Measurements from ENCODE around the gene HEXIM2. TPM values are rescaled to one million over a fixed set of nuclear protein-coding genes. Genes with fewer than 3 reads are reported as not detected.
A peak's percentile ranks its signal among the peaks of the same experiment; 100 is the strongest.

Gene HEXIM2
- total RNA-seq, 4 donors from 2014 or later = 2.2 to 10.4 (median 4.4) TPM

- H3K9me3 ChIP-seq = no peaks in the 10 kb centered on the region
- peaks cover 28% of the 10 kb centered on the region for H3K36me3 ChIP-seq
- no peaks in the 10 kb centered on the region for H3K27me3 ChIP-seq
- DNase-seq (ENCODE audit: low spot score in 2 of 2) = no peak
- 92% methylated on average over 23 of the region's 23 CpGs for WGBS
- TF ChIP-seq, protein P1, sequence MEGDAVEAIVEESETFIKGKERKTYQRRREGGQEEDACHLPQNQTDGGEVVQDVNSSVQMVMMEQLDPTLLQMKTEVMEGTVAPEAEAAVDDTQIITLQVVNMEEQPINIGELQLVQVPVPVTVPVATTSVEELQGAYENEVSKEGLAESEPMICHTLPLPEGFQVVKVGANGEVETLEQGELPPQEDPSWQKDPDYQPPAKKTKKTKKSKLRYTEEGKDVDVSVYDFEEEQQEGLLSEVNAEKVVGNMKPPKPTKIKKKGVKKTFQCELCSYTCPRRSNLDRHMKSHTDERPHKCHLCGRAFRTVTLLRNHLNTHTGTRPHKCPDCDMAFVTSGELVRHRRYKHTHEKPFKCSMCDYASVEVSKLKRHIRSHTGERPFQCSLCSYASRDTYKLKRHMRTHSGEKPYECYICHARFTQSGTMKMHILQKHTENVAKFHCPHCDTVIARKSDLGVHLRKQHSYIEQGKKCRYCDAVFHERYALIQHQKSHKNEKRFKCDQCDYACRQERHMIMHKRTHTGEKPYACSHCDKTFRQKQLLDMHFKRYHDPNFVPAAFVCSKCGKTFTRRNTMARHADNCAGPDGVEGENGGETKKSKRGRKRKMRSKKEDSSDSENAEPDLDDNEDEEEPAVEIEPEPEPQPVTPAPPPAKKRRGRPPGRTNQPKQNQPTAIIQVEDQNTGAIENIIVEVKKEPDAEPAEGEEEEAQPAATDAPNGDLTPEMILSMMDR (IDR thresholded peaks at IDR 0.05) = no peak
- TF ChIP-seq POLR2AphosphoS5 (IDR thresholded peaks at IDR 0.05) (no peak), EP300 (IDR thresholded peaks at IDR 0.05) (no peak), POLR2A (IDR thresholded peaks at IDR 0.05) (no peak)
- no peak overlapping the region for H3K4me3 ChIP-seq
- H3K4me1 ChIP-seq = peaks cover 15% of the 10 kb centered on the region
- H3K27ac ChIP-seq = no peak overlapping the region
Observed at GRCh38 chr17:45118691-45119090, 43.0 kb upstream of the HEXIM2 start.

- WGBS = 52% methylated on average over 5 of the region's 8 CpGs
- H3K27ac ChIP-seq = no peak overlapping the region
- no peaks in the 10 kb centered on the region for H3K27me3 ChIP-seq
- DNase-seq (ENCODE audit: low spot score in 2 of 2) = no peak
- no peak overlapping the region for H3K4me3 ChIP-seq
- H3K9me3 ChIP-seq = no peaks in the 10 kb centered on the region
- peaks cover 28% of the 10 kb centered on the region for H3K36me3 ChIP-seq
- peaks cover 28% of the 10 kb centered on the region for H3K4me1 ChIP-seq
- TF ChIP-seq POLR2AphosphoS5 (IDR thresholded peaks at IDR 0.05) = no peak
- TF ChIP-seq, protein P1 (IDR thresholded peaks at IDR 0.05) = no peak
- no peak for TF ChIP-seq EP300 (IDR thresholded peaks at IDR 0.05)
- TF ChIP-seq POLR2A (IDR thresholded peaks at IDR 0.05) = no peak
Observed at GRCh38 chr17:45119964-45120363, 41.7 kb upstream of the HEXIM2 start.

DNA sequence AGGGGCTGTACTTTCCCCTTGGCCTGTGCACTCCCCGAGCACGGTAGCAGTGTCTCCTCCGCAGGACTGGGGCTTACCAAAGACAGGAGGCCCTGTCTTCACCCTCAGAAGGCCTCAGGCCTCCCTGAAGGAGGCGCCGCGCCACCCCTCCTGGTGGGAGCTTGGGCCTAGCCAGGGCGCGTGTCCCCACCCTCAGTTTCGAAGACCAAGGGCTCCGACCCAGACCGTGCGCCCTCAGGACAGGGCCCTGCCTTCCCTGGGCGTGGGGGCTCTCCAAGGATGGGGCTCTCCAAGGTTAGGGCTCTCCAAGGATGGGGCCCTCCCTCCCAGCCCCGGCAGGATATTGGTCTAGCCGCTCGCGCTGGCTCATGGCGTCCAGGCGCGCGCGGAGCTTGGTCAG is 41.1 kb upstream of the HEXIM2 start:
- WGBS = 100% methylated on average over 2 of the region's 22 CpGs
- Histone ChIP-seq H3K27me3 (no peaks in the 10 kb centered on the region), H3K4me3 (no peak overlapping the region), H3K9me3 (no peaks in the 10 kb centered on the region), H3K36me3 (peaks cover 28% of the 10 kb centered on the region), H3K27ac (no peak overlapping the region), H3K4me1 (peaks cover 28% of the 10 kb centered on the region)
- no peak for TF ChIP-seq POLR2A (IDR thresholded peaks at IDR 0.05)
- no peak for DNase-seq (ENCODE audit: low spot score in 2 of 2)

GRCh38 chr17:45121055-45121454 is 40.6 kb upstream of the HEXIM2 start:
- TF ChIP-seq POLR2AphosphoS5 (IDR thresholded peaks at IDR 0.05) (no peak), EP300 (IDR thresholded peaks at IDR 0.05) (no peak), POLR2A (IDR thresholded peaks at IDR 0.05) (no peak)
- TF ChIP-seq, protein P1 (IDR thresholded peaks at IDR 0.05) = no peak
- Histone ChIP-seq H3K9me3 (no peaks in the 10 kb centered on the region), H3K36me3 (peaks cover 28% of the 10 kb centered on the region), H3K4me1 (peaks cover 28% of the 10 kb centered on the region), H3K27me3 (no peaks in the 10 kb centered on the region), H3K4me3 (no peak overlapping the region), H3K27ac (no peak overlapping the region)
- 96% methylated on average over 19 of the region's 45 CpGs for WGBS
- no peak for DNase-seq (ENCODE audit: low spot score in 2 of 2)

- Histone ChIP-seq H3K36me3 (peaks cover 21% of the 10 kb centered on the region), H3K9me3 (no peaks in the 10 kb centered on the region), H3K4me3 (no peak overlapping the region), H3K4me1 (peaks cover 39% of the 10 kb centered on the region), H3K27ac (peak overlapping the region; percentile 65), H3K27me3 (no peaks in the 10 kb centered on the region)
- DNase-seq (ENCODE audit: low spot score in 2 of 2) = no peak
- WGBS = 92% methylated on average over 6 of the region's 6 CpGs
- TF ChIP-seq EP300 (IDR thresholded peaks at IDR 0.05) (no peak), POLR2A (IDR thresholded peaks at IDR 0.05) (no peak), POLR2AphosphoS5 (IDR thresholded peaks at IDR 0.05) (no peak)
- TF ChIP-seq, protein P1 (IDR thresholded peaks at IDR 0.05) = no peak
Observed at GRCh38 chr17:45123076-45123770, 38.5 kb upstream of the HEXIM2 start.
